Mucosa of rectum (tissue), 2 donors: ENCODE results near the gene TBL1XR1.
"Not testable (repeated sequence)": the region's sequence is repeated elsewhere in the genome, so short reads cannot be mapped to it uniquely, and the experiment has no call there.

Experiments
- H3K27ac ChIP-seq, 2 donors: one replicate each; pipeline ENCODE4 v1.7.0; 2013; ENCODE audit warnings: inconsistent platforms in 2 of 2, low read depth in 2 of 2, low read length in 2 of 2
- H3K27me3 ChIP-seq, 2 donors: one replicate each; pipeline ENCODE4 v1.7.0; 2013; ENCODE audit warnings: low read length in 2 of 2; ENCODE audit not compliant: control insufficient read depth in 2 of 2, insufficient read depth in 2 of 2
- H3K36me3 ChIP-seq, 2 donors: one replicate each; pipeline ENCODE4 v1.7.0; 2013; ENCODE audit warnings: low read length in 2 of 2; ENCODE audit not compliant: control insufficient read depth in 2 of 2, insufficient read depth in 2 of 2
- H3K4me1 ChIP-seq, 2 donors: one replicate each; pipeline ENCODE4 v1.7.0; 2013; ENCODE audit warnings: low read length in 2 of 2, mild to moderate bottlenecking in 1 of 2; ENCODE audit not compliant: control insufficient read depth in 2 of 2, insufficient read depth in 2 of 2
- H3K4me3 ChIP-seq, 2 donors: one replicate each; pipeline ENCODE4 v1.7.0; 2013; ENCODE audit warnings: low read length in 2 of 2
- H3K9ac ChIP-seq, 2 donors: one replicate each; pipeline ENCODE4 v1.7.0; 2013; ENCODE audit warnings: low read length in 2 of 2, low read depth in 1 of 2, mild to moderate bottlenecking in 1 of 2
- H3K9me3 ChIP-seq, 2 donors: one replicate each; pipeline ENCODE4 v1.7.0; 2013; ENCODE audit warnings: low read length in 2 of 2; ENCODE audit not compliant: control insufficient read depth in 2 of 2
- donor health status: healthy.
- donor health status: Normal muscosa, but diverticular disease.

The TBL1XR1 gene

GRCh38 chr3:177147790-177148189 is 49.5 kb downstream of the TBL1XR1 start:
- Histone ChIP-seq H3K9me3 (no peaks in the 10 kb centered on the region), H3K4me1 (peaks cover 20 to 21% of the 10 kb centered on the region in 2 donors), H3K27me3 (no peaks in the 10 kb centered on the region), H3K9ac (no peak overlapping the region), H3K36me3 (no peaks in the 10 kb centered on the region), H3K27ac (no peak overlapping the region), H3K4me3 (no peak overlapping the region)

DNA sequence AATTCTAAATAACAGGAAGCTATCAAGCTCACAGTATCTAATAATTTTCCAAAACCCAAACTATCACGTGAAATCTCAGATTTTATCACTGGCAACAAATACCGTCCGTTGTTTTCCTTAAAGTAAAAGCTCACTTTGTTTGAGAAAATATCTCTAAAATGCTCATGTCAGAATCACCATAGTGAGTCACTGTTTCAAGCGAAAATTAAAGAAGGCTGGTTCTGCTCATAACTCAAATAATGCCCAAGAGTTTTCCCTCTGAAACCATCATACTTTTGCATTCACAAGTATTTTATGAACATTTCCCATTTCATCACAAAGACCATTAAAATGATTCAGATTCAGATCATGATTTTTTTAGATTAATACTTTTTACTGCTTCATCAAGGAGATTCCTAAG is 50.6 kb downstream of the TBL1XR1 start:
- peaks cover 26 to 28% of the 10 kb centered on the region in 2 donors for H3K4me1 ChIP-seq
- no peaks in the 10 kb centered on the region for H3K9me3 ChIP-seq
- no peaks in the 10 kb centered on the region for H3K36me3 ChIP-seq
- no peaks in the 10 kb centered on the region for H3K27me3 ChIP-seq
- H3K9ac ChIP-seq = no peak overlapping the region
- no peak overlapping the region for H3K4me3 ChIP-seq
- H3K27ac ChIP-seq = no peak overlapping the region

- H3K27me3 ChIP-seq = no peaks in the 10 kb centered on the region
- H3K4me1 ChIP-seq = peaks cover 19 to 22% of the 10 kb centered on the region in 2 donors
- H3K27ac ChIP-seq = no peak overlapping the region
- H3K4me3 ChIP-seq = no peak overlapping the region
- H3K36me3 ChIP-seq = no peaks in the 10 kb centered on the region
- H3K9ac ChIP-seq = no peak overlapping the region
- H3K9me3 ChIP-seq = no peaks in the 10 kb centered on the region
These were observed 51.3 kb downstream of the TBL1XR1 start for GRCh38 chr3:177145954-177146353.

DNA sequence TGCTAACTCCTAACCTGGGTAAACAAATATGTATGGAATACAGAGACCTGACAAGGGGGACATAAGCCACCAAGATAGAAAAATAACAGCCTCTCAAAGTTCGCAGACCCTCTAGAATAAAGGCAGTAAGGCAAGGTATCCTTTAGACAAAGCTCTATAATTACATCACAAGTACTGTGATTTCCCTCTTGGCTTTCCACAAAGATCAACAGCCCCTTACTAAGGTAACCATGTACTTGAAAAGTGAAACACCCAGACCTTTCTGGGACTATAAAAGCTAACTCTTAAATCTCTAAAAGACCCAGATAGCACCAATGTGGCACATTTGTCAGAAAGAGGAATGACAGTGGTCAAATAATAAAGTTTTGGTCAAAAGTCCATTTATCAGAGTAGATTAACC is 51.9 kb downstream of the TBL1XR1 start:
- Histone ChIP-seq H3K9me3 (no peaks in the 10 kb centered on the region), H3K27ac (no peak overlapping the region), H3K9ac (no peak overlapping the region), H3K36me3 (no peaks in the 10 kb centered on the region), H3K4me3 (no peak overlapping the region), H3K27me3 (no peaks in the 10 kb centered on the region), H3K4me1 (peaks cover 14 to 19% of the 10 kb centered on the region in 2 donors)

DNA sequence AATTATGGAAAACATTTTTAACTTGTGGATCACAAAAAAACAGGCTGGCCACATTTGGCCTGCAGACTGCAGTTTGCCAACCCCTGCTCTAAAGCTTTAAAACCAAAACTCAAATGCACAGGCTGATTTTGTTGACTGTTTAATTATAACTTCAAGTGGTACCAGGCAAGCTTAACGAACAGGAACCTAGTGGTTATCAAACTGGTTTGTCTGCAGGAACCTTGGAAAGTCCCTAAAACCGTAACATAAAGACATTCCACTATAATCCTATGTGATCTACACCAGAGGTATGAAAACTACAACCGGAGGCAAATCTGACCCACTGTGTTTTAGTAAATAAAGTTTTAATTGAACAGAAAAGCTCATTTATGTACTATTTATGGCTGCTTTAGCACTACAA is 52.4 kb downstream of the TBL1XR1 start:
- H3K4me3 ChIP-seq = no peak overlapping the region
- H3K9me3 ChIP-seq = no peaks in the 10 kb centered on the region
- no peaks in the 10 kb centered on the region for H3K36me3 ChIP-seq
- H3K27me3 ChIP-seq = no peaks in the 10 kb centered on the region
- H3K27ac ChIP-seq = no peak overlapping the region
- peaks cover 11 to 14% of the 10 kb centered on the region in 2 donors for H3K4me1 ChIP-seq
- no peak overlapping the region for H3K9ac ChIP-seq

DNA sequence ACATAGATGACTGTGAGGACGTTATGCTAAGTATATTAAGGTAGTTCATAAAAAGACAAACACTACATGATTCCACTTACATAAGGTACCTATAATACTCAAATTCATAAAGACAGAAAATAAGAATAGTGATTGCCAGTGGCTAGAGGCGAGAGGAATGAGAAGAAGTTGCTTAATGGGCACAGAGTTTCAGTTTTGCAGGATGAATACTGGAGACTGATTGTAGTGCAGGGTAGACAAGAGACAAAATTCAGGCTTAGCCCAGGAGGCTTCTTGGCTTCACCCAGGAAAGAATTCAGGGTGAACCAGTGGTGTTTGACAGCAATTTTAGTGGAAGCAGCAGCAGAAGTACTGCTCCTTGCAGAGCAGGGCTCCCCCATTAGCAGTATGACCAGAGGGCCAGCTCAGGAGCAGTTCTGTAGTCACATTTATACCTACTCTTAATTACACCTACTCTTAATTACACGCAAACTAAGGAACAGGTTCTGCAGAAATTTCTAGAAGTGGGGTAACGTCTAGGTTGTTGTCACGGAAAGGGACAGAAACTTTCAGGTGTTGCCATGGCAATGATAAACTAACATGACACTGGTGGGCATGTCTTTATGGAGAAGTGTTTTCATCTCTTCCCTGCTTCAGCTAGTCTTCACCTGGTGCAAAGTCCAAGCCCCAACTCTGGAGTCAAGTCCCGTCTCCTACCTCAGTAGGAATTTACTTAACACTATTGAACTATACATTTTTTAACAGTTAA is 55.2 kb downstream of the TBL1XR1 start:
- Histone ChIP-seq H3K27me3 (no peaks in the 10 kb centered on the region), H3K27ac (no peak overlapping the region), H3K4me3 (peak overlapping the region in 1 of 2 donors; percentile 22), H3K36me3 (no peaks in the 10 kb centered on the region), H3K9me3 (no peaks in the 10 kb centered on the region), H3K4me1 (peaks cover 11 to 12% of the 10 kb centered on the region in 2 donors), H3K9ac (peak overlapping the region in 1 of 2 donors; percentile 6)

GRCh38 chr3:177141471-177141870 is 55.8 kb downstream of the TBL1XR1 start:
- Histone ChIP-seq H3K36me3 (no peaks in the 10 kb centered on the region), H3K4me3 (no peak overlapping the region), H3K9ac (no peak overlapping the region), H3K4me1 (peaks cover 12 to 15% of the 10 kb centered on the region in 2 donors), H3K27me3 (no peaks in the 10 kb centered on the region), H3K9me3 (no peaks in the 10 kb centered on the region), H3K27ac (no peak overlapping the region)

GRCh38 chr3:177139220-177139619 is 58.1 kb downstream of the TBL1XR1 start:
- not testable (repeated sequence) for H3K9me3 ChIP-seq, H3K9ac ChIP-seq, H3K4me3 ChIP-seq, H3K36me3 ChIP-seq, H3K27me3 ChIP-seq, H3K27ac ChIP-seq
- H3K4me1 ChIP-seq = peaks cover 17% of the 10 kb centered on the region in 2 donors

- H3K9ac ChIP-seq = no peak overlapping the region
- peaks cover 15 to 22% of the 10 kb centered on the region in 2 donors for H3K4me1 ChIP-seq
- H3K4me3 ChIP-seq = no peak overlapping the region
- H3K27me3 ChIP-seq = no peaks in the 10 kb centered on the region
- H3K27ac ChIP-seq = no peak overlapping the region
- H3K9me3 ChIP-seq = no peaks in the 10 kb centered on the region
- no peaks in the 10 kb centered on the region for H3K36me3 ChIP-seq
These were observed 59.2 kb downstream of the TBL1XR1 start for GRCh38 chr3:177137774-177138705.

- Histone ChIP-seq H3K36me3 (peaks cover 0 to 3% of the 10 kb centered on the region in 2 donors), H3K4me1 (peaks cover 5 to 20% of the 10 kb centered on the region in 2 donors), H3K9ac (no peak overlapping the region), H3K27me3 (no peaks in the 10 kb centered on the region), H3K9me3 (no peaks in the 10 kb centered on the region), H3K4me3 (no peak overlapping the region), H3K27ac (peak overlapping the region; percentile 60 to 63)
These were observed 60.5 kb downstream of the TBL1XR1 start for GRCh38 chr3:177136741-177137140.
